B cell (primary cell): ENCODE measurements around the gene GNAL. TPM values are rescaled to one million over a fixed set of nuclear protein-coding genes. Genes with fewer than 3 reads are reported as not detected.

Experiments
- ATAC-seq: fragments of 200-7000 bp; cut with Tn5 transposase; one replicate; pipeline ENCODE4 v1.10.0; 2021; ENCODE audit warnings: low read depth, mild to moderate bottlenecking, moderate number of reproducible peaks, moderate library complexity
- CTCF ChIA-PET: fragments of 350-600 bp; sonication (Branson Sonifier 250); formaldehyde crosslinking; loops from one replicate; lab custom pipeline; 2021; ENCODE audit warnings: antibody characterized with exemption, inconsistent platforms; lab: Charles Lee
- POLR2A ChIA-PET: fragments of 350-600 bp; sonication (Branson Sonifier 250); formaldehyde crosslinking; loops from one replicate; lab custom pipeline; 2021; ENCODE audit warnings: antibody characterized with exemption; lab: Charles Lee
- DNase-seq: peaks from one replicate; pipeline ENCODE4 v3.0.0; 2013
- H2AFZ ChIP-seq: 2 replicates; pipeline ENCODE4 v1.6.1; 2012; ENCODE audit warnings: mild to moderate bottlenecking, low read depth, low read length; ENCODE audit not compliant: insufficient read depth, poor library complexity, severe bottlenecking
- H3K27ac ChIP-seq, 2 donors: 1 replicate in 1 of 2; 2 replicates in 1 of 2; pipeline ENCODE4 v1.5.1; 2012 to 2013; ENCODE audit warnings: low read length in 2 of 2, mild to moderate bottlenecking in 2 of 2, moderate library complexity in 1 of 2
- H3K27me3 ChIP-seq, 4 experiments: fragments of 200-600 bp in 1 of 4; sonication (generic) in 1 of 4; replicated peaks in 1 of 4; 1 replicate in 2 of 4; 2 replicates in 2 of 4; pipeline versions ENCODE4 v1.6.1 to v1.7.0; 2013 to 2016; ENCODE audit warnings: low read length in 3 of 4, mild to moderate bottlenecking in 2 of 4, mixed read lengths in 1 of 4, moderate library complexity in 1 of 4; ENCODE audit not compliant: insufficient read depth in 4 of 4, control insufficient read depth in 3 of 4; ENCODE audit errors: control extremely low read depth in 1 of 4
- H3K36me3 ChIP-seq, 2 experiments: replicated peaks in 1 of 2; 1 replicate in 1 of 2; 2 replicates in 1 of 2; pipeline versions ENCODE4 v1.6.1 to v1.7.1; 2013; ENCODE audit warnings: low read length in 1 of 2; ENCODE audit not compliant: insufficient read depth in 2 of 2, control insufficient read depth in 1 of 2; ENCODE audit errors: control extremely low read depth in 1 of 2, extremely low read depth in 1 of 2
- H3K4me1 ChIP-seq, 2 donors: fragments of 200-600 bp in 1 of 2; sonication (generic) in 1 of 2; 1 replicate in 1 of 2; 2 replicates in 1 of 2; pipeline versions ENCODE4 v1.5.1 to v1.6.1; 2013 to 2017; ENCODE audit warnings: low read length in 2 of 2; ENCODE audit not compliant: control insufficient read depth in 2 of 2, insufficient read depth in 2 of 2
- H3K4me2 ChIP-seq: replicated peaks from 2 replicates; pipeline ENCODE3; 2012; ENCODE audit warnings: mild to moderate bottlenecking, low read depth, low read length; ENCODE audit not compliant: poor library complexity, severe bottlenecking
- H3K4me3 ChIP-seq, 5 experiments: fragments of 200-600 bp in 1 of 5; sonication (generic) in 1 of 5; 1 replicate in 3 of 5; 2 replicates in 2 of 5; pipeline versions ENCODE4 v1.5.1 to v1.7.0; 2011 to 2016; ENCODE audit warnings: low read length in 4 of 5, mild to moderate bottlenecking in 4 of 5, low read depth in 2 of 5, control low read depth in 1 of 5, moderate library complexity in 1 of 5; ENCODE audit not compliant: insufficient read depth in 1 of 5; ENCODE audit errors: control extremely low read depth in 1 of 5, extremely low read depth in 1 of 5
- H3K79me2 ChIP-seq: fragments of 200-600 bp; sonication (generic); one replicate; pipeline ENCODE4 v1.6.0; 2016; ENCODE audit warnings: low read length; ENCODE audit not compliant: control insufficient read depth, insufficient read depth
- H3K9ac ChIP-seq: fragments of 200-600 bp; sonication (generic); 2 replicates; pipeline ENCODE4 v1.6.1; 2017; ENCODE audit warnings: mild to moderate bottlenecking, low read length, moderate library complexity
- H3K9me3 ChIP-seq, 3 donors: one replicate each; pipeline versions ENCODE4 v1.6.1 to v1.7.1; 2013; ENCODE audit warnings: low read length in 2 of 3; ENCODE audit not compliant: control insufficient read depth in 2 of 3, insufficient read depth in 1 of 3; ENCODE audit errors: control extremely low read depth in 1 of 3
- H4K20me1 ChIP-seq: 2 replicates; pipeline ENCODE4 v1.6.0; 2012; ENCODE audit warnings: mild to moderate bottlenecking, low read length; ENCODE audit not compliant: insufficient read depth, control insufficient read depth, poor library complexity, severe bottlenecking
- H3K27ac Mint-ChIP-seq: one replicate; pipeline ENCODE4 v1.8.0; 2021; ENCODE audit warnings: mixed read lengths
- H3K27me3 Mint-ChIP-seq: one replicate; pipeline ENCODE4 v1.8.0; 2021; ENCODE audit warnings: mixed read lengths
- H3K4me1 Mint-ChIP-seq: one replicate; pipeline ENCODE4 v1.8.0; 2021; ENCODE audit warnings: mixed read lengths
- H3K4me3 Mint-ChIP-seq: one replicate; pipeline ENCODE4 v1.8.0; 2021; ENCODE audit warnings: mixed read lengths
- H3K9me3 Mint-ChIP-seq: one replicate; pipeline ENCODE4 v1.8.0; 2022; ENCODE audit warnings: mixed read lengths; ENCODE audit not compliant: insufficient read depth
- EZH2 ChIP-seq: IDR thresholded peaks from 2 replicates; pipeline ENCODE4 v1.6.1; 2012; ENCODE audit warnings: borderline replicate concordance, low read depth, mild to moderate bottlenecking, moderate library complexity, low read length; ENCODE audit not compliant: insufficient read depth, poor library complexity, severe bottlenecking
- WGBS: methylation state at CpG from one replicate; pipeline ENCODE4 v1.1.5; 2013; ENCODE audit warnings: missing lambda C conversion rate; ENCODE audit not compliant: insufficient coverage; 5-methylcytosine and 5-hydroxymethylcytosine counted together
- intact Hi-C: fragments of 100-400 bp; cut with micrococcal nuclease; formaldehyde crosslinking; loops from one replicate; pipeline ENCODE4 v1.10.0; 2022
- polyA plus RNA-seq: library from polyadenylated mRNA; depleted of rRNA; stranded (reverse); fragments of >200 nt; gene quantifications from 2 replicates; pipeline ENCODE4 v1.2.3, GENCODE V29; 2012
- total RNA-seq, 2 donors: library from RNA; stranded (reverse); fragments of 120-200 nt in 1 of 2; gene quantifications; 1 replicate in 1 of 2; 2 replicates in 1 of 2; pipeline versions ENCODE4 v1.2.3 to v1.2.4, GENCODE V29; 2013 to 2022
- TF ChIP-seq, protein P1 (sequence below): fragments of 200-600 bp; IDR thresholded peaks from one replicate; pipeline ENCODE4 v1.8.0; 2022; ENCODE audit warnings: antibody characterized with exemption, mild to moderate bottlenecking

GNAL gene
- total and polyA plus RNA-seq, 2 donors (not counting 1 experiment from before 2014, with no cell fraction given), result 0.01 to 0.12 TPM

DNA sequence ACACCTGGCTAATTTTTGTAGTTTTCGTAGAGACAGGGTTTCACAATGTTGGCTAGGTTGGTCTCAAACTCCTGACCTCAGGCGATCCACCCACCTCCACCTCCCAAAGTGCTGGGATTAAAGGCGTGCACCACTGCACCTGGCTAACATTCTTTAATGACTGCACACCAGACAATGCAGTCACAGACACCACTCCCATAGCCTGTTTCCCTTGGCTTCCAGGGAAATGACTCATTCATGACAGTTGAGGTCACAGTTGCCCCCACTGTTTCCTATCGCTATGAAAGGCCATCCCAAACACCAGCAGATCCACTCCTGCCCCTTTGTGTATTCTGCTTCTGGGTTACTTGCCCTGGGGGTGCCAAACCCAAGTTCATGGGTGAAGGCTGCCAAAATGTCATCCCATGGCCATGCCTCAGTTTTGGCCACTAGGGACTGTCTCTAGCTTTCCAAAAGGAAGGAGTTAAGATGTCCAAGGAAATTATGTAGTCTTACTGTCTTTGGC lies 170.9 kb downstream of the GNAL start:
- Histone ChIP-seq H3K79me2 (no peaks in the 10 kb centered on the region), H3K4me1 (no peaks in the 10 kb centered on the region), H3K4me2 (no peak overlapping the region), H2AFZ (no peak overlapping the region), H3K27ac (no peak overlapping the region), H3K36me3 (peaks cover 0 to 6% of the 10 kb centered on the region in 2 experiments), H3K9me3 (no peaks in the 10 kb centered on the region), H3K27me3 (no peaks in the 10 kb centered on the region), H4K20me1 (no peaks in the 10 kb centered on the region), H3K4me3 (no peak overlapping the region), H3K9ac (no peak overlapping the region)
- intact Hi-C loops, result no loop called here
- 96% methylated on average over 4 of the region's 4 CpGs for WGBS
- ChIA-PET POLR2A (no interaction called here), CTCF (no interaction called here)
- H3K4me1 Mint-ChIP-seq, result peaks cover 6% of the 10 kb centered on the region
- ATAC-seq (no peak), DNase-seq (no peak)
- no peaks in the 10 kb centered on the region for H3K9me3 Mint-ChIP-seq
- TF ChIP-seq, protein P1, sequence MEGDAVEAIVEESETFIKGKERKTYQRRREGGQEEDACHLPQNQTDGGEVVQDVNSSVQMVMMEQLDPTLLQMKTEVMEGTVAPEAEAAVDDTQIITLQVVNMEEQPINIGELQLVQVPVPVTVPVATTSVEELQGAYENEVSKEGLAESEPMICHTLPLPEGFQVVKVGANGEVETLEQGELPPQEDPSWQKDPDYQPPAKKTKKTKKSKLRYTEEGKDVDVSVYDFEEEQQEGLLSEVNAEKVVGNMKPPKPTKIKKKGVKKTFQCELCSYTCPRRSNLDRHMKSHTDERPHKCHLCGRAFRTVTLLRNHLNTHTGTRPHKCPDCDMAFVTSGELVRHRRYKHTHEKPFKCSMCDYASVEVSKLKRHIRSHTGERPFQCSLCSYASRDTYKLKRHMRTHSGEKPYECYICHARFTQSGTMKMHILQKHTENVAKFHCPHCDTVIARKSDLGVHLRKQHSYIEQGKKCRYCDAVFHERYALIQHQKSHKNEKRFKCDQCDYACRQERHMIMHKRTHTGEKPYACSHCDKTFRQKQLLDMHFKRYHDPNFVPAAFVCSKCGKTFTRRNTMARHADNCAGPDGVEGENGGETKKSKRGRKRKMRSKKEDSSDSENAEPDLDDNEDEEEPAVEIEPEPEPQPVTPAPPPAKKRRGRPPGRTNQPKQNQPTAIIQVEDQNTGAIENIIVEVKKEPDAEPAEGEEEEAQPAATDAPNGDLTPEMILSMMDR, result no peak
- no peak for TF ChIP-seq EZH2
- H3K4me3 Mint-ChIP-seq, result no peak overlapping the region
- peaks cover 2% of the 10 kb centered on the region for H3K27me3 Mint-ChIP-seq
- no peak overlapping the region for H3K27ac Mint-ChIP-seq

DNA sequence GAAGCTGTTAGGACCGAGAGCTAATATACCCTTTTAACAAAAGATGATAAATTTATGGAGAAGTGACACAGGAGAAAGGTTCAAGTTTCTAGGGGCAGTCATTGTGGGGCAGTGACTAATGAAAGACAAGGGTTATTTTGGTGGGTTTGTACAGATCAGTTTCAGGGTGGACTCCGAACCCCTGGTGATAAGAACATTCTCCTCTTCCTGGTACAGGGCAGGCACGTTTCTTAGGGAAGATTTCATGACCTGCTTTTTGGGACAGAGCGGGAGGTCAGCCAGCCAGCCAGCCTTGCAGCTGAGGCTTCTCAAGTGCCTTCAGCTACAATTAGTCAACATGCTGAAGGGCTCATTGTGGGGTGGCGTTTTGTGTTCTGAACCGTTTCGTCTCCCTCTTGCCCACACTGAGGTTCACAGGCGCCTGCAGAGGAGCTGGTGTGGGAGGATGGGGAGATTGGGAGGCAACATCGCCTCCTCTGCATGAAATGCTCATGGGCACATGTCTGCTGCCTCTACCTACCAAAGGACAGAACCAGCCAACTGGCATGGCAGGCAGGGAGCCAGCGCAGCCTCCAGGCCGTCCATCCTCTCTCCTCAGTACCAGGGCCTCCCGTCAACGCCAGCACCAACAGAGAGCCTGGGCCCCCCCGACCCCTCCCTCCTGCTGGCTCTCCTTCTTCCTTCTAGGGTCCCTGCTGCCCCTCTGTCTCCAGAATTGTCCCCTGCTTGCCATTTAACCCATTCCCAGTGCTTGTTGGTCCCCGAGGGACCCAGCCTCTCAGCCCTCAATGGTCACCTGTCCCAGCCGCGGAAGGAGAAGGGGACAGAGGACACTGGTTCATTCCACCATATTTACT lies 171.8 kb downstream of the GNAL start:
- H3K79me2 ChIP-seq, result no peaks in the 10 kb centered on the region
- Mint-ChIP-seq H3K27ac (no peak overlapping the region), H3K9me3 (no peaks in the 10 kb centered on the region), H3K4me3 (no peak overlapping the region), H3K27me3 (peaks cover 7% of the 10 kb centered on the region), H3K4me1 (peaks cover 2% of the 10 kb centered on the region)
- H3K36me3 ChIP-seq, result peaks cover 0 to 4% of the 10 kb centered on the region in 2 experiments
- no peak overlapping the region for H3K4me2 ChIP-seq
- intact Hi-C loops, result no loop called here
- no peaks in the 10 kb centered on the region for H3K9me3 ChIP-seq
- no peaks in the 10 kb centered on the region for H4K20me1 ChIP-seq
- ATAC-seq (no peak), DNase-seq (no peak)
- WGBS, result 92% methylated on average over 11 of the region's 17 CpGs
- H2AFZ ChIP-seq, result no peak overlapping the region
- H3K27me3 ChIP-seq, result no peaks in the 10 kb centered on the region
- no peak overlapping the region for H3K9ac ChIP-seq
- POLR2A ChIA-PET, result no interaction called here
- no peak overlapping the region for H3K27ac ChIP-seq
- CTCF ChIA-PET, result no interaction called here
- TF ChIP-seq EZH2, result no peak
- TF ChIP-seq, protein P1, result no peak
- H3K4me3 ChIP-seq, result no peak overlapping the region
- no peaks in the 10 kb centered on the region for H3K4me1 ChIP-seq
